GM19035 (cell line): ENCODE results near the gene GFER.
"Not testable (repeated sequence)": the region's sequence is repeated elsewhere in the genome, so short reads cannot be mapped to it uniquely, and the experiment has no call there.

ENCODE experiments used
- ATAC-seq: cut with Tn5 transposase; IDR thresholded peaks from one replicate; pipeline ENCODE4 v1.9.1; 2021; ENCODE audit not compliant: unreplicated experiment

GFER gene

GRCh38 chr16:1957434-1958142 lies 26.4 kb upstream of the GFER start:
- not testable (repeated sequence) for ATAC-seq

DNA sequence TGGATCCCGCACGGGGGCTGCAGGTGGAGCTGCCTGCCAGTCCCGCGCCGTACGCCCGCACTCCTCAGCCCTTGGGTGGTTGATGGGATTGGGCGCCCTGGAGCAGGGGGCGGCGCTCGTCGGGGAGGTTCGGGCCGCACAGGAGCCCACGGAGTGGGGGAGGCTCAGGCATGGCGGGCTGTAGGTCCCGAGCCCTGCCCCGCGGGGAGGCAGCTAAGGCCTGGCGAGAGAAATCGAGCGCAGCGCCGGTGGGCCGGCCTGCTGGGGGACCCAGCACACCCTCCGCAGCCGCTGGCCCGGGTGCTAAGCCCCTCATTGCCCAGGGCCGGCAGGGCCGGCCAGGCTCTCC lies 25.9 kb upstream of the GFER start:
- not testable (repeated sequence) for ATAC-seq

- no peak for ATAC-seq
Observed at GRCh38 chr16:1958715-1959268, 25.2 kb upstream of the GFER start.

DNA sequence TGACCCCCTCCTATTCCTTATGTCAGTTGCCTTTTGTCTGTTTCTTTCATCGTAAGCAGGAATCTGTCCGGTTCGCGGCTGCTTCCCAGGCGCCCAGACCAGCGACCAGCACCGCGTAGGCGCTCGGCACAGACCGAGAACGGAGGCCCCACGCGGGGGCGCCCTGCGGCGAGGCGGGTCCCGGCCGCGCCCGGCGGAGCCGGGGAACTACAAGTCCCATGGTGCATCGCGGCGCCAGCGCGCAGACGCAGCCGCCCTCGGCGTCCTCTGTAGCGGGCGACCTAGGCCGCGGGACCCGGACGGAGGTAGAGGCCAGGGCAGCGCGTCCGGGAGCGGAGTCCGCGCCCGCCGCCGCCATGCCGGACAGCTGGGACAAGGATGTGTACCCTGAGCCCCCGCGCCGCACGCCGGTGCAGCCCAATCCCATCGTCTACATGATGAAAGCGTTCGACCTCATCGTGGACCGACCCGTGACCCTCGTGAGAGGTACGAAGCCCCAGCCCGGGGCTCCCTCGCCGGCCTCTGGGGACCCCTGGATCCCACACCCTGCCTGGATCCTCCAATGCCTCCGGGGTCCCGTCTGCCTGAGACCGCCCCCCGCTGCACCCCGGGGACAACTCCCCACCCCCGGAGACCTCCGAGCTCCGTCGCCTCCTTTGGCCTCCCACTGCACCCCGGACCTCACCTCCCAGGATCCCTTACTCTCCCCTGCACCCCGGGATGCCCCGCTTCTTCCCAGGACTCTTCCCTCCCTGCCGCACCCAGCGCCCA lies 24.5 kb upstream of the GFER start, which contains the start of gene NDUFB10:
Gene NDUFB10 (plus strand): TSS at position 270 of the 771 bp plus-strand sequence. CDS start 87 bp downstream, at position 357.
- peak; percentile 74 for ATAC-seq

DNA sequence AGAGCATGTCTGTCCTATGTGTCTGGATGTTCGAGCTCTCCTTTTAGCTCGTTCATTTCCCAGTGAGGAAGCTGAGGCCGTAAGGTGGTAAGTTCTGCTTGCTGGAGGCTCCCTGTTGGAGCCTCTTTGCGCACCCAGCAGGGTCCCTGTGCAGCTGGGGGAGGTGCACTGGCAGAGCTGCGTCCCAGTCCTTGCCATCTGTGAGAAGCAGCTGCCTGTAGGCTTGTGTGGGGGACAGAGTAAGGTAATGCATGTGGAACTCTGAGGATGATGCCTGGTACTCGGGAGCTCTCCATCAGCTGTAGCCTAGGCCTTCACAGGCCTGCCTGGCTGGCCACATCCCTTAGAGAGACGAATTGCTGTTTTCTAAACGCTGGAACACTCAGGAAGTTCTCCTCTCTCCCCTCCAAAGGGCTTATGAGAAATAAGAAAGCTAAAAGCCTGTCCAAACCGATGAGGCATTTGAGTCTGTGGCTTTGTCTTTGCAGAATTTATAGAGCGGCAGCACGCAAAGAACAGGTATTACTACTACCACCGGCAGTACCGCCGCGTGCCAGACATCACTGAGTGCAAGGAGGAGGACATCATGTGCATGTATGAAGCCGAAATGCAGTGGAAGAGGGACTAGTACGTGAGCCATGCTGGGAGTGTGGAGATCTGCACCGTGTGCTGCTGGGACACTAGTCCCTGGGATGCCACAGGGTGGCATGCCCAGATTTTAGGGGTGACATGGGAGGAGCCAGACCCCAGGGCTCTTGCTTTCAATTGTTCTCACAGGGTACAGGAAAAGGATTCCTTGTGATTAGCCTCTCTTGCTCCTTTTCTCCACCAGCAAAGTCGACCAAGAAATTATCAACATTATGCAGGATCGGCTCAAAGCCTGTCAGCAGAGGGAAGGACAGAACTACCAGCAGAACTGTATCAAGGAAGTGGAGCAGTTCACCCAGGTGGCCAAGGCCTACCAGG lies 23.0 kb upstream of the GFER start:
- no peak for ATAC-seq

- no peak for ATAC-seq
Observed at GRCh38 chr16:1961651-1962067, 22.3 kb upstream of the GFER start.

DNA sequence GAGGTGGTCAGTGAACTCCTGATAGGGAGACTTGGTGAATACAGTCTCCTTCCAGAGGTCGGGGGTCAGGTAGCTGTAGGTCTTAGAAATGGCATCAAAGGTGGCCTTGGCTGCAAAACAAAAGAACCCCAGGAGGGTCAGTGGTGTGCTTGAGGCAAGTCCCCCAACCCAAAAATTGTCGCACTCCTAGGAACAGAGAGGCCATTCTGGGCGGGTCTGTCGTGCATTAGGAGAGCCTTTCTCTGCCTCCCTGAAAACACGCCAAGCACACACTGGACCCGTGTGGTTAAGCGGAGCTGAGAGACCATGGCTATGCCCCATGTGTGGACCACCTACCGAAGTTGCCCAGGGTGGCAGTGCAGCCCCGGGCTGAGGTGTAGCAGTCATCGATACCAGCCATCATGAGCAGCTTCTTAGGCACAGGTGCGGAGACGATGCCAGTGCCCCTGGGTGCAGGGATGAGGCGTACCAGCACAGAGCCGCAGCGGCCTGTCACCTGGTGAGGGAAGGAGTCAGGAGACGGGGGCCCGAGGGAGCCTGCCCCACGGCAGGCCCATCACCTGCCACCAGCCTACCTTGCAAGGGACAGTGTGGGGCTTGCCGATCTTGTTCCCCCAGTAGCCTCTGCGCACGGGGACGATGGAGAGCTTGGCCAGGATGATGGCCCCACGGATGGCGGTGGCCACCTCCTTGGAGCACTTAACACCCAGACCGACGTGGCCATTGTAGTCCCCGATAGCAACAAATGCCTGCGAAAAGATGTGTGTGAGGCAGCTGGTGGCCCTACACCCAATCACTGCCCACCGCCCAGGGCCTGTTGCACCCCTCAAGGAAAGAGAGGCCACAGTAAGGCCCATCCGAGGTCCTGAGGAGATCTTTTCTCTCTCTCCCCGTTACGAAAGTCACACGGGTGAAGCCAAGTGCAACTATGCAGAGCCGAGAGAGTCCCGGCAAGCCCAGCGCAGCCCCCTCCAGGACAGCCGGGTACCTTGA lies 21.5 kb upstream of the GFER start:
- not testable (repeated sequence) for ATAC-seq

GRCh38 chr16:1963806-1964505 lies 20.0 kb upstream of the GFER start:
- ATAC-seq, result no peak

DNA sequence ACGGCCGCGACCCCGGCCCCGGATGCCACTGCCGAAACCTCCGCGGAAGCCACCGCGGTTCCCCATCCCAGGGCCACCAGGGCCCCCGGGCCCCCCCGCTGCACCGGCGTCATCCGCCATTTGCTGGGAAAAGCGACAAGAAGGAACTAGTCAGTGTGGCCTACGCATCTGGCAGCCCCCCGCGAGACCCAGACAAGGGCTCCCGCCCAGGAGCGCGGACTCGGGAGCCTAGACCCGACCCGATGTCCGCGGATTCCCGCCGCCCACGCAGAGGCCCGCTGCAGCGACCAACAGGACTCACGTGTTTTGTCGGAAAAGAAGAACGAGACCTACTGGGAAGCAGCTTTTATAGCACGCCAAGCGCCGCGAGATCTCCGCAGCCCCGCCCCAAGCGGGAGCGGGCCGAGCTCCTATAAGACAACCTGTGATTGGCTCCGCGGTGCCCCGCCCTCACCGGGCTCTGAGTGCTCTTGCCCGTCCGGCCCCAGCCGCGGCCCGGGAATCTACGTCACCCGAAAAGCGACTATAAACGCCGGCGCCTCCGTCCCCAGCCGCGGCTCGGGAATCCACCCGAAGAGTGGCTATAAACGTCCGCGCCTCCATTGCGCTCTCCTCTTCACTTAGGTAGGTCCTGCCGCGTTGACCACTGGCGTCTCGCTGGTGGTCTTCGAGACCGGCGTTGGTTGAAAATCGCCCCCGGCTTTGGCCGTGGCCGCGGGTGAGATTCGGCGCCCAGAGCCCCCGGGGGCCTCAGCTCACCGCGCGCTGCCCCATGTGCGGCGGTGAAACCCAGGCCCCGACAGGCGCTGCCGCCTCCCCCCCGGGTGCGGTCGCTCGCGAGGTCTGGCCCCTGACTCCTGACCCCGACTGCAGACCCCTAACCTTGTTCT lies 19.2 kb upstream of the GFER start, which contains the start of gene RPS2:
Gene RPS2 (minus strand): TSS at position 321 of the 890 bp plus-strand sequence. CDS start 201 bp downstream, at position 120.
- peak; percentile 88 for ATAC-seq

- ATAC-seq, result no peak
Observed at GRCh38 chr16:1965396-1966001, 18.5 kb upstream of the GFER start.

DNA sequence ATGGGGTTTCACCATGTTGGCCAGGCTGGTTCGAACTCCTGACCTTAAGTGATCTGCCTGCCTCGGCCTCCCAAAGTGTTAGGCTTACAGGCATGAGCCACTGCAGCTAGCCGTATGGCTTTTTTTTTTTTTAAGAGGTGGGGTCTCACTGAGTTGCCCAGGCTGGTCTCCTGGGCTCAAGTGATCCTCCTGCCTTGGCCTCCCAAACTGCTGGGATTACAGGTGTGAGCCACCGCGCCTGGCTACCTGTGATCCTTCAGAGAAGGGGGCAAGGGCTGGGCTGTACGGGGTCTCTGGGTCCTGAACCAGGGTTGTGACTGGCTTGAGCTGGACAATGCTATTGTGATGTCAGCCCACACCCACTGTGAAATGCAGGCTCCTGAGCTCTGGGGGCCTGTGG lies 17.5 kb upstream of the GFER start, which contains the start of gene RNF151:
Gene RNF151 (plus strand): TSS at position 397 of the 400 bp plus-strand sequence. CDS start 26 bp downstream, outside the sequence.
- ATAC-seq, result no peak

DNA sequence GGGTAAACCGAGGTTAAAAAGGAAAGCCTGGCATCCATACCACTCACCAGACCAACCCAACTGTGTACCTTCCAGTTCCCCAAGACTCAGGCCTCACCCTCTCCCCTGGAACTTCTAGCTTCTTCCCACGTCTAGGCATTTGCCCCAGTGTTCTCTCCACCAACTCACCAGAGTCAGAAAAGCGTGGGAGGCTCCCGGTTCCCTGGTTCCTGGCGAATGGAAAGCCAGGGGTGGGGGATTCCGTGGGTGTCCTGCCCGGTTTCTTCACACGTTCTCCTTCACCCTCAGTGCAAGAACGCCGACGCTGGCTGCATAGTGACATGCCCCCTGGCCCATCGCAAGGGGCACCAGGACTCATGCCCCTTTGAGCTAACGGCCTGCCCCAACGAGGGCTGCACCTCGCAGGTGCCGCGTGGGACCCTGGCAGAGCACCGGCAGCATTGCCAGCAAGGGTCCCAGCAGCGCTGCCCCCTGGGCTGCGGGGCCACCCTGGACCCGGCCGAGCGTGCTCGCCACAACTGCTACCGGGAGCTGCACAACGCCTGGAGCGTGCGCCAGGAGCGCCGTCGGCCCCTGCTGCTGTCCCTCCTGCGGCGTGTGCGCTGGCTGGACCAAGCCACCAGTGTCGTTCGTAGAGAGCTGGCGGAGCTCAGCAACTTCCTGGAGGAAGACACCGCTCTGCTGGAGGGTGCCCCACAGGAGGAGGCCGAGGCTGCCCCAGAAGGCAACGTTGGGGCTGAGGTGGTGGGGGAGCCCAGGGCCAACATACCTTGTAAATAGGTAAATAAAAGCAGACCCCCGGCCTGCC lies 15.6 kb upstream of the GFER start:
- ATAC-seq, result no peak

DNA sequence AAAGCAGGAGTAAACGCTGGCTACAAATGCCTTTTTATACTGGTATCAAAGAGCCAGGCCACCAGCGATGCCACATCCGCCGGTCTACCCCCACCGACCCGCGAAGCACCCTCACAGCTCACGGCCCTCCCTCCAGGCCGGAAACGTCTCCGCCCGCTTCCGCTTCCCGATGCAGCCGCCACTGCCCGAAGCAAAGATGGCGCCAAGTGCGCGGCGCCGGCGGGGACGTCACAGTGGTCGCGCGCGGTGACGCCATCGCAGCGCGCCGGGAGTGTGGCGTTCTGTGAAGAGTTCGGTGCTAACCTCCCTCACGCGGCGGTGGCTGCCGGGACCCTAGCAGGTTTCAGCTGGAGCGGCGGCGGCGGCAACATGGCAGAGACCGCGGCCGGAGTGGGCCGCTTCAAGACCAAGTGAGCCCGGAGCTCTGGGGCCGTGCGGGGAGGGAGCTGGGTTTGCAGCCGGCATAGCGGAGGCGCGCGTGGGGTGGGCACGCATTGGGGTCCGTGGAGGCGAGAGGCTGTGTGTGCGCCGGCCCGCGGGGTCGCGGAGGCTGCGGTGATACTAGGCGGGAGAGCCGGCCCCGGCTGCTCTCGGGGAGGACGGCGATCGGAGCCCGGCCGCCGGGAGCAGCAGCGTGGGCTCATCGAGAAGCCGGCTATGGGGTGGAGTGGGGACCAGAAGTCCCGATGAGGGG lies 12.1 kb upstream of the GFER start, which contains the start of gene TBL3:
Gene TBL3 (plus strand): TSS at position 258 of the 694 bp plus-strand sequence. CDS start 112 bp downstream, at position 370.
- peak; percentile 72 for ATAC-seq

GRCh38 chr16:1972490-1972877 lies 11.5 kb upstream of the GFER start:
- ATAC-seq, result peak; percentile 12

DNA sequence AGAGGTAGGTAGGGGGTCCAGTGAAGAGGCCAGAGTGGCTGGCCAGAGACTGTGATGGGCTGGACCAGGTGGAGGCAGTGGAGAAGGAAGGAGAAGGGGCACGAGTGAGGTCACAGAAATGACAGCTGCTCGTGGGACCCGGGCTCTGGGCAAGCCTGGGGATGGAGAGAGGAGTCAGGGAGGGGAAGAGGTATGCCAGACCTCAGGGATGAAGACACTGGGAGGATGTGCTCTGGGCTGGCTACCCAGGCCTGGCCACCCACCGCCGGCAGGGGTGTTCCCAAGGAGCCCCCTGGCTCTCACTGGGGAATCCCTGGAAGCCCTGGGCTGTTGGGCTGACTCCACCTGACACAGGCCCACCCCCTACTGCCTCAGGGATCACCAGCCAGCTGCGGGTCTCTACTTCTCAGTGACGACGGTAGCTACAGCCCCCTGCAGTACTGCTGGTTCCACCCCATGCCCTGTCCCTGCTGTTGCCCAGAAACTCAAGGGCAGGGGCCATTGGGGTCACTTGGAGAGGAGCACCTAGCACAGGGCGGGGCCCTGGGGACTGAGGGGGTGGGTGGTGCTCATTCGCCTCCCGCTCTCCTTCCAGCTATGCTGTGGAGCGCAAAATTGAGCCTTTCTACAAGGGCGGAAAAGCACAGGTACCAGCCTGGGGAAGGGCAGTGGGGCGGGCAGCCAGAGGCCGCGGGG lies 10.4 kb upstream of the GFER start:
- ATAC-seq, result no peak
